HG03039 (cell line): ENCODE data around the gene PLCL2.
"Not testable (repeated sequence)": the region's sequence is repeated elsewhere in the genome, so short reads cannot be mapped to it uniquely, and the experiment has no call there.

Experiments
- ATAC-seq: cut with Tn5 transposase; IDR thresholded peaks from one replicate; pipeline ENCODE4 v1.9.1; 2021; ENCODE audit warnings: mild to moderate bottlenecking, moderate library complexity; ENCODE audit not compliant: unreplicated experiment

PLCL2 gene

GRCh38 chr3:17106801-17107200, 222.0 kb downstream of the PLCL2 start:
- ATAC-seq = not testable (repeated sequence)

GRCh38 chr3:17110660-17111396, 226.1 kb downstream of the PLCL2 start:
- no peak for ATAC-seq

- no peak for ATAC-seq
These were observed 226.8 kb downstream of the PLCL2 start for GRCh38 chr3:17111586-17111985.

GRCh38 chr3:17115186-17115585, 230.4 kb downstream of the PLCL2 start:
- no peak for ATAC-seq

GRCh38 chr3:17116007-17116600, 231.3 kb downstream of the PLCL2 start:
- no peak for ATAC-seq

- no peak for ATAC-seq
These were observed 234.0 kb downstream of the PLCL2 start for GRCh38 chr3:17118771-17119170.

- ATAC-seq = no peak
These were observed 234.7 kb downstream of the PLCL2 start for GRCh38 chr3:17119201-17120072.

DNA sequence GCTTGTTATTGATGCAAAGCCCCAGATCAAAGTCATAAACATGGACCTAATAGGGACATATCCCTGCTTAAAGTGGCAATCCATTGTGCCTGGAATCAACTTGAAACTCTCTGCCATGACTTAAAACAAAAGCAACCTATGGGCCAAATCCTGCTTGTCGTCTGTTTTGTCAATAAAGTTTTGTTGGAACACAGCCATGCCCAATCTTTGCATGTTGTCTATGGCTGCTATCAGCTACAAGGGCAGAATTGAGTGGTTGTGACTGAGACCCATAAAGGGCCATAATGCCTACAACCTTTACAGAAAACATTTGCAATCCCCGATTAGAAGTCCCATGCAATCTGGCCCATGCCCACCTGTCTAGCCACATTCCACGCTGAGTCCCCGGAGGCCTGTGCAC, 235.4 kb downstream of the PLCL2 start:
- ATAC-seq = no peak

DNA sequence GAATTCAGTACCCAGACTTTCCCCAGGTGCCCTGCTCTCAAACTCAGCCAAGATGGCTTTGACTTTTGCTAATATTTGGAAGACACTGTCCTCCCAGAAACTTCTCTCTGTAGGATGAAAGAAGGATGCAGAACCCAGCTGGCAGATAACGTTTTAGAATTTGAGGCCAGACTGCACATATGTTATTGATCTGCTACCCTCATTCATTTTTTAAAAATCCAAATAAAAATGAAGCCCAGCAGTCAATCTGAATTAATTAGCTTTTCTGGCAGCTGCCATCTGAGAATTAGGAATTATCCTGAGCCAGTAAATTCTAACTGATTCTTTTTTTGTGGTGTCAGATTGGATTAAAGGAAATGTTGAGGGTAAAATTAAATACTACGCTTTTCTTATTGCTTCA, 236.6 kb downstream of the PLCL2 start:
- ATAC-seq = no peak

- no peak for ATAC-seq
These were observed 238.0 kb downstream of the PLCL2 start for GRCh38 chr3:17122758-17123157.

- no peak for ATAC-seq
These were observed 241.1 kb downstream of the PLCL2 start for GRCh38 chr3:17125738-17126442.

DNA sequence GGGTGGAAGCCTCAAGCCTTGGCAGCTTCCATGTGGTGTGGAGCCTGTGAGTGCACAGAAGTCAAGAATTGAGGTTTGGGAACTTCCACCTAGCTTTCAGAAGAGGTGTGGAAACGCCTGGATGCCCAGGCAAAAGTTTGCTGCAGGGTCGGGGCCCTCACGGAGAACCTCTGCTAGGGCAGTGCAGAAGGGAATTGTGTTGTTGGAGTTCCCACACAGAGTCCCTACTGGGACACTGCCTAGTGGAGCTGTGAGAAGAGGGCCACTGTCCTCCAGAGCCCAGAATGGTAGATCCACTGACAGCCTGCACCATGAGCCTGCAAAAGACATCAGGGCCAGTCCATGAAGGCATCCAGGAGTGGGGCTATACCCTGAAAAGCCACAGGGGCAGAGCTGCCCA, 243.9 kb downstream of the PLCL2 start:
- not testable (repeated sequence) for ATAC-seq

- ATAC-seq = no peak
These were observed 244.8 kb downstream of the PLCL2 start for GRCh38 chr3:17129556-17129955.

DNA sequence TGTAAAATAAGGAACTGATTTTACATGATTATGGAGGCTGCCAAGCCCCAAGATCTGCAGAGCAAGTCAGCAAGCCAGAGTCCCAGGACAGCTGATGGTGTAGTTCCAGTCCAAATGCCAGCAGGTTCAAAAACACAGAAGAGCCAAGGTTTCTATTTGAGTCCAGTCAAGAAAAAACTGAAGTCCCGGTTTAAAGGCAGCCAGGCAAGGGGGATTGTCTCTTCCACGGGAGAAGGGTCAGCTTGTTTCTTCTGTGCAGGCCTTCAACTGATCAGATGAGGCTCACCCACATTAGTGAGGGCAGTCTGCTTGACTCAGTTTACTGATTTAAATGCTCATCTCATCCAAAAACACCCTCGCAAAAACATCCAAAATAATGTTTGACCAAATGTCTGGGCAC, 246.2 kb downstream of the PLCL2 start:
- ATAC-seq = no peak

DNA sequence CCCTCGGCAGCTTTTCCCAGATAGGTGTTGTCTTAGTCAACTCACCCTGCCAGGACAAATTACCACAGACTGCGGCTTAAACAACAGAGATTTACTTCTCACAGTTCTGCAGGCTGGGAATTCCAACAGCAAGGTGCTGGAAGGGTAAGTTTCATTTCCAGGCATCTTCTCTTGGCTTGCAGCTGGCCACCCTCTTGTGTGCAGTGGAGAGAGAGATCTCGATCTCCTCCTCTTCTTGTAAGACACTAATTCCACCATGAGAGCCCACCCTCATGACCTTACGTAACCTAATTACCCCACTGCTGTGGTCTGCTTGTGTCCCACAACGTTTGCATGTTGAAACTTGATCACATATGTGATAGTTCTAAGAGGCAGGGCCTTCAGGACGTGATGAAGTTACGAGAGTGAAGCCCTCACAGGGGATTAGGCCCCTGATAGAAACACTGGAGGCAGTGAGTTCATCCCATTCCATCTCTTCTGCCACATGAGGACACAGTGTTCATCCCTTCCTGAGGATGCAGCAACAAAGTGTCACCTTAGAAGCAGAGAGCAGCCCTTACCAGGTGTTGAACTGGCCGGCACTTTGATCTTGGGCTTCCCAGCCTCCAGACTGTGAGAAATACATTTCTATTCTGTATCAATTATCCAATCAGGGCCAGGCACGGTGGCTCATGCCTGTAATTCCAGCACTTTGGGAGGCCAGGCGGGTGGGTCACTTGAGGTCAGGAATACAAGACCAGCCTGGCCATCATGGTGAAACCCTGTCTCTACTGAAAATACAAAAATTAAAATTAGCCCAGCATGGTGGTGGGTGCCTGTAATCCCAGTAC, 247.7 kb downstream of the PLCL2 start:
- ATAC-seq = no peak

DNA sequence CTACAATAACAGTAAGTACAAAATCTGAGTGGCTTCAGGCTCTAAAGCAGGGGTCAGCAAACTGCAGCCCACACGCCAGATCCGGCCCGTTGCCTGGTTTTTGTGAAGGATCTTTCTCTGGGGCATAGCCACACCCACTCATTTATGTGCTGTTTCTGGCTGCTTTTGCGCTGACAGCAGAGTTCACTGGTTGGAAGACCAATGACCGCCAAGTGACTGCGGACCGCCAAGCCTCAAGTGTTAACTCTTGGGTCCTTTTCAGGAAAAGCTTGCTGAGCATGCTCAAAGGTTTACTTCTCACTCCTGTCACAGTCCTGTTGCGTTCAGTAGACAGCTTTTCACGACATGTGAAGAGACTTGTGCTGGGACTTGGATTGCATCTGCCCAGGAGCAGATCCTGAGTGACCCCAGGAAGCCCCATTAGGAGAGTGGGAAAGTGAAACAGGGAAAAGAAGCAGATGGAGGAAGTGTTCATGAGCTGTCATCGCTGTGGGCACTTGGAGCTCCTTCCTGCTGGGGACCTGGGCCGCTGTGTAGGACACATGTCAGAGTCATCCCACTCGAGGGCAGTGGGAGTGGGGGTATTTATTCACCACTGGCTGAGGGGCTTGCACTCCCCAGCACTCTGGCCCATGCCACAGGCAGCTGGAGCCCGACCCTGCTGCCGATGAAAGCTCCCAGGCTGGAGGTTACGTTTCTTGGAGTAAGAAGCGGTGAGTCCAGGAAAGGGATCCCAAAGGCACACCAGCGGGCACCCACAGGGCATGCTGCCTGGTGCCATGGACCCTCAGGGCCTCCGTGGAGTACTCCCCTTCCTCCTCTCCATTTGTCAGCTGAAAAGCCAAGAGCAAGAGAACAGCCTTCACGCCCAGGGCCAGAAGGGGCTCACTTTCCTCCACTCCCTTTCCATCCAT, 249.1 kb downstream of the PLCL2 start:
- ATAC-seq = no peak

DNA sequence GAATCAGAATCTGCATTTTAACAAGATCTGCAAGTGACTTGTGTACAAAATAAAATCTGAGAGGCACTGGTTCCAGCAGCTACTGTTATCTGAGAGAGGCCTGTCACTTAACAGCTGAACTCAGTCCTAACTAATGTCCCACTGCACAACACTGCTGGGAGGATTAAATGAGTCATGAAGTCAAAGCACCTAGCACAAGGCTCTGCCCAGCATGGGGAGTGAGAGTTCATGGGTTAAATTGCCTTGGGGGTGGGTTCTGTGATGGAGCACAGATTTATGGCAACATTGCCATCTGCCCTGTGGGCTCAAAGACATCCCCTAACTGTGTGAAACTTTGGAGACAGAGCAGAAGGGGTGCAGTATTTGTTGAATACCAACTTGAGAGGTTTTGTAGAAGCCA, 250.9 kb downstream of the PLCL2 start:
- no peak for ATAC-seq

GRCh38 chr3:17136136-17136721, 251.5 kb downstream of the PLCL2 start:
- no peak for ATAC-seq

DNA sequence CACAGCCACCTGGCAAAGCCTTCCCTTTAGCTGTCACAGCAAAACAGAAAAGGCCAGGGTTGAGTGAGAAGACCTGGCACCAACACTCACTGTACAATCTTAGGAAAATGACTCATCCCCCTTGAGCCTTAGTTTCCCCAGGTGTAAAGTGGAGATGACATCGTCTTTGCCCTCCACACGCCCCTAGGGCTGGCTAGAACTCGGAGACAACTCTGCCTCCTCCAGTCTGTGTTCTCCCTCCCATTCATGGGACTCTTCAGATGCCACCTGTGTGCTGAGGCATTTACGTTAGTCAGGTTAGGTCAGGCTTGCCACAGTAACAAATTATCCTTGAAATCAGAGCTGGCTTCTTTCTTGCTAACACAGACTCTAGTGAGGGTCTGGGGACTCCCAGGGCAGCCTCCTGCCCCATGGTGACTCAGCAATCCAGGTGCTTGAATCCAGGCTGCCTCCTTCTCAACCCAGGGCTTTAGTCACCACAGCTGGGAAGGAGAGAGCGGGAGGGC, 252.6 kb downstream of the PLCL2 start:
- no peak for ATAC-seq
